Ovary (tissue), 3 donors: Measurements from ENCODE around the gene GAS2L1.

Source experiments
- CTCF ChIP-seq, 3 donors: fragments of 450-650 bp in 2 of 3; fragments of 200-600 bp in 1 of 3; IDR thresholded peaks; one replicate each; pipeline versions ENCODE4 v1.5.1 to v1.8.0; 2016 to 2022; ENCODE audit warnings: antibody characterized with exemption in 3 of 3, mild to moderate bottlenecking in 1 of 3
- POLR2A ChIP-seq: fragments of 450-650 bp; IDR thresholded peaks from one replicate; pipeline ENCODE4 v1.6.1; 2017; ENCODE audit warnings: antibody characterized with exemption, mild to moderate bottlenecking, moderate library complexity
- donor health status: DM: no; HTN: no; CAD: no.

- no peak for TF ChIP-seq CTCF (IDR thresholded peaks at IDR 0.05)
- TF ChIP-seq POLR2A: no peak
These were observed 22.3 kb upstream of the GAS2L1 start for GRCh38 chr22:29284196-29284595.
